ENCODE results near the gene ANO3. TPM values are rescaled to one million over a fixed set of nuclear protein-coding genes. Genes with fewer than 3 reads are reported as not detected.

ANO3 gene
- total and polyA plus RNA-seq, 2 donors (not counting 3 experiments of a cell fraction or from before 2014, with no cell fraction given): not detected

DNA sequence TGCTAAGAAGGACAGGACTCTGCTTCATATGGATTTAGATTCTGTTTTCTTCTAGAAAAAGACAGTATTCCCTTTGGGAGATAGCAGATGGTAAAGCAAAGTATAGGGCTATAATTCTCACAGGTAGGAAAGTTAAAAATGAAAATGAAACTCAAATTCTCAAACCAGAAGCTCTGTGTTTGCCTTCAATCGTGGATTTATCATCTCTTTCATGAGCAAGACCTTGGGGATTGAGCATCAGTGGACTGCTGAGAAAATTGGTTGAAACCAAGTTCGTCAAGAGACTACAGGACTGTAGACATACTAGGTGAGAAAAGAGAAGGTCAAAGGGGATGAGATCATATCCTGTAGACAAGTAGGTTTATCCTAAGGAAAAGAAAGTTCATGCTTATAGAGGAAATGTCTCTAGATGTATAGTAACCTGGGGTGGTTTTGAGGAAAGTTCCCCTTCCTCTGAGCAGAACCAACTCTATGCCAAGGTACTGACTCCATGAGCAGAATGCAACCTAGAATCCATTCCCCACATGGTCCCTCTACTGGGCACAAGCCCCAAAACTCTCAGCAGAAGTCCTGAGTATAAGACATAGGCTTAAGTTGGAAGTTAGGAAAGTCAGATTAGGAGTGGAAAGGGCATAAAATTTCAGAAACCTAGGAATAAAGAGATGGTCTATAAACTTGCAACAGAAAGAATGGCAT is 343.5 kb downstream of the ANO3 start:
- BruUV-seq (replicated peaks): no TSS peak
- FAIRE-seq (no peak), DNase-seq (ENCODE audit: low read depth, low spot score) (no peak)
- no peak for TF ChIP-seq POLR2A (IDR thresholded peaks at IDR 0.05; ENCODE audit: low read depth, low read length)
- TF ChIP-seq GATA2 (IDR thresholded peaks at IDR 0.05; ENCODE audit: insufficient read depth, insufficient read length, low read depth, low read length): no peak
- no peak for TF ChIP-seq POLR2AphosphoS5 (IDR thresholded peaks at IDR 0.05; ENCODE audit: insufficient read depth, low read depth, low read length)
- TF ChIP-seq, protein P1, sequence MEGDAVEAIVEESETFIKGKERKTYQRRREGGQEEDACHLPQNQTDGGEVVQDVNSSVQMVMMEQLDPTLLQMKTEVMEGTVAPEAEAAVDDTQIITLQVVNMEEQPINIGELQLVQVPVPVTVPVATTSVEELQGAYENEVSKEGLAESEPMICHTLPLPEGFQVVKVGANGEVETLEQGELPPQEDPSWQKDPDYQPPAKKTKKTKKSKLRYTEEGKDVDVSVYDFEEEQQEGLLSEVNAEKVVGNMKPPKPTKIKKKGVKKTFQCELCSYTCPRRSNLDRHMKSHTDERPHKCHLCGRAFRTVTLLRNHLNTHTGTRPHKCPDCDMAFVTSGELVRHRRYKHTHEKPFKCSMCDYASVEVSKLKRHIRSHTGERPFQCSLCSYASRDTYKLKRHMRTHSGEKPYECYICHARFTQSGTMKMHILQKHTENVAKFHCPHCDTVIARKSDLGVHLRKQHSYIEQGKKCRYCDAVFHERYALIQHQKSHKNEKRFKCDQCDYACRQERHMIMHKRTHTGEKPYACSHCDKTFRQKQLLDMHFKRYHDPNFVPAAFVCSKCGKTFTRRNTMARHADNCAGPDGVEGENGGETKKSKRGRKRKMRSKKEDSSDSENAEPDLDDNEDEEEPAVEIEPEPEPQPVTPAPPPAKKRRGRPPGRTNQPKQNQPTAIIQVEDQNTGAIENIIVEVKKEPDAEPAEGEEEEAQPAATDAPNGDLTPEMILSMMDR (IDR thresholded peaks at IDR 0.05; ENCODE audit: extremely low read depth in 1 of 2, insufficient read depth in 1 of 2, low read depth in 1 of 2, low read length in 2 of 2): no peak
- no peak for TF ChIP-seq FOS (IDR thresholded peaks at IDR 0.05; ENCODE audit: borderline replicate concordance, insufficient read depth, low read length)
- no peak for TF ChIP-seq JUN (IDR thresholded peaks at IDR 0.05; ENCODE audit: borderline replicate concordance, insufficient read depth, insufficient read length, low read depth)
- no peak for TF ChIP-seq MYC (IDR thresholded peaks at IDR 0.05; ENCODE audit: low read depth, low read length)
- no peak for TF ChIP-seq EZH2 (IDR thresholded peaks at IDR 0.05; ENCODE audit: borderline replicate concordance, low read depth, low read length, severe bottlenecking)
- TF ChIP-seq, protein P2, sequence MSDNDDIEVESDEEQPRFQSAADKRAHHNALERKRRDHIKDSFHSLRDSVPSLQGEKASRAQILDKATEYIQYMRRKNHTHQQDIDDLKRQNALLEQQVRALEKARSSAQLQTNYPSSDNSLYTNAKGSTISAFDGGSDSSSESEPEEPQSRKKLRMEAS (IDR thresholded peaks at IDR 0.05; ENCODE audit: insufficient read depth, insufficient read length): no peak
- POLR2A ChIA-PET: no interaction called here
- Histone ChIP-seq H3K9ac (replicated peaks; ENCODE audit: extremely low read depth, insufficient read depth, low read length) (no peak overlapping the region), H2AFZ (ENCODE audit: low read depth, low read length) (no peak overlapping the region), H3K36me3 (ENCODE audit: control insufficient read depth in 2 of 2, extremely low read depth in 1 of 2, insufficient read depth in 2 of 2, low read length in 2 of 2) (no peaks in the 10 kb centered on the region), H4K20me1 (replicated peaks; ENCODE audit: control insufficient read depth, extremely low read depth, insufficient read depth, low read length) (no peaks in the 10 kb centered on the region), H3K79me2 (ENCODE audit: control insufficient read depth, insufficient read depth, low read length) (no peaks in the 10 kb centered on the region), H3K9me3 (replicated peaks; ENCODE audit: control insufficient read depth, insufficient read depth, low read length) (no peaks in the 10 kb centered on the region), H3K4me1 (ENCODE audit: control insufficient read depth, extremely low read depth, insufficient read depth, low read length) (no peaks in the 10 kb centered on the region), H3K27me3 (ENCODE audit: control insufficient read depth in 2 of 2, insufficient read depth in 2 of 2, low read length in 2 of 2) (no peaks in the 10 kb centered on the region), H3K9me1 (replicated peaks; ENCODE audit: control insufficient read depth, extremely low read depth, insufficient read depth, low read length) (no peaks in the 10 kb centered on the region), H3K27ac (ENCODE audit: insufficient read depth, low read depth, low read length) (no peak overlapping the region), H3K4me2 (ENCODE audit: insufficient read depth, low read length) (no peak overlapping the region), H3K4me3 (replicated peaks in 1 of 3; ENCODE audit: insufficient read depth in 1 of 3, low read depth in 1 of 3, low read length in 3 of 3) (no peak overlapping the region)
- CTCF ChIA-PET: no interaction called here
- intact Hi-C loops (cut with micrococcal nuclease) (no loop called here), dilution Hi-C loops (cut with MboI; ENCODE audit: extremely low pct_ligation_motif_present, low sequenced_read_pairs) (no loop called here)

Data from endothelial cell of umbilical vein (primary cell).